Mucosa of rectum (tissue), 2 donors: ENCODE measurements around the gene PSRC1.

Experiments used
- H3K27ac ChIP-seq, 2 donors: one replicate each; pipeline ENCODE4 v1.7.0; 2013; ENCODE audit warnings: inconsistent platforms in 2 of 2, low read depth in 2 of 2, low read length in 2 of 2
- H3K27me3 ChIP-seq, 2 donors: one replicate each; pipeline ENCODE4 v1.7.0; 2013; ENCODE audit warnings: low read length in 2 of 2; ENCODE audit not compliant: control insufficient read depth in 2 of 2, insufficient read depth in 2 of 2
- H3K36me3 ChIP-seq, 2 donors: one replicate each; pipeline ENCODE4 v1.7.0; 2013; ENCODE audit warnings: low read length in 2 of 2; ENCODE audit not compliant: control insufficient read depth in 2 of 2, insufficient read depth in 2 of 2
- H3K4me1 ChIP-seq, 2 donors: one replicate each; pipeline ENCODE4 v1.7.0; 2013; ENCODE audit warnings: low read length in 2 of 2, mild to moderate bottlenecking in 1 of 2; ENCODE audit not compliant: control insufficient read depth in 2 of 2, insufficient read depth in 2 of 2
- H3K4me3 ChIP-seq, 2 donors: one replicate each; pipeline ENCODE4 v1.7.0; 2013; ENCODE audit warnings: low read length in 2 of 2
- H3K9ac ChIP-seq, 2 donors: one replicate each; pipeline ENCODE4 v1.7.0; 2013; ENCODE audit warnings: low read length in 2 of 2, low read depth in 1 of 2, mild to moderate bottlenecking in 1 of 2
- H3K9me3 ChIP-seq, 2 donors: one replicate each; pipeline ENCODE4 v1.7.0; 2013; ENCODE audit warnings: low read length in 2 of 2; ENCODE audit not compliant: control insufficient read depth in 2 of 2
- donor health status: healthy.
- donor health status: Normal muscosa, but diverticular disease.

Gene PSRC1

DNA sequence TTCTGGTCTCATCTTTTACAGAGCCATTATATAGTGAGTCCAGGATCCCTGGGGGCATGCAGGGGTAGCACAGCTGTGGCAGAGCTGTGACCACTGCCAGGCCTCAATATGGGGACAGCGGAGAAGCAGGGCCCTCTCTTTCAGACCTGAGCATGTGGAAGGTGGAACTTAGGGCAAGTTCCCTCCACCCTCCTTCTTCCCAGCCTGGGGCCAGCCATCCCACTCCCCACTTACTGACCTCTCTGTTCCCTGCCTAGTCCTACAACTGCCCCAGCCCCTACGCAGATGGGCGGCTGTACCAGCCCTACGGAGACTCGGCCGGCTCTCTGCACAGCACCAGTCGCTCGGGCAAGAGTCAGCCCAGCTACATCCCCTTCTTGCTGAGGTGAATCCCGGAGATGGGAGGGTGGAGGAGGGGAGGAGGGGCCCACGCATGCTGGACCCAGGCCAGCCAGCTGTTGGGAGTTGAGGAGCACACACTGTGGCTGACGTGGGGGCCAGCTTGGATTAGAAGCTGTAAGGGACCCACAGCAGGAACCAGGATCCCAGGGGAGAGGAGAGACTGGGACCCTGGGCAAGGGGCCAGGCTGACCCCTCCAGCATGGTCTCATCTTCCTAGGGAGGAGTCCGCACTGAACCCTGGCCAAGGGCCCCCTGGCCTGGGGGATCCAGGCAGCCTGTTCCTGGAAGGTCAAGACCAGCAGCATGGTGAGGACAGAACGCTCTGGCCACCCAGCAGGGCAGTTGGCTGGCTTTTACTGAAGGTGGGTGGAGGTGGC is 10.7 kb downstream of the PSRC1 start:
- no peaks in the 10 kb centered on the region for H3K27me3 ChIP-seq
- no peaks in the 10 kb centered on the region for H3K36me3 ChIP-seq
- H3K9ac ChIP-seq: no peak overlapping the region
- peaks cover 10 to 16% of the 10 kb centered on the region in 2 donors for H3K4me1 ChIP-seq
- no peak overlapping the region for H3K27ac ChIP-seq
- no peak overlapping the region for H3K4me3 ChIP-seq
- no peaks in the 10 kb centered on the region for H3K9me3 ChIP-seq

GRCh38 chr1:109271458-109271857 is 11.5 kb downstream of the PSRC1 start:
- Histone ChIP-seq H3K9me3 (no peaks in the 10 kb centered on the region), H3K27me3 (no peaks in the 10 kb centered on the region), H3K4me1 (peaks cover 7 to 10% of the 10 kb centered on the region in 2 donors), H3K36me3 (no peaks in the 10 kb centered on the region), H3K9ac (no peak overlapping the region), H3K4me3 (no peak overlapping the region), H3K27ac (no peak overlapping the region)

- H3K27me3 ChIP-seq: no peaks in the 10 kb centered on the region
- H3K9me3 ChIP-seq: no peaks in the 10 kb centered on the region
- no peak overlapping the region for H3K27ac ChIP-seq
- no peaks in the 10 kb centered on the region for H3K36me3 ChIP-seq
- H3K4me1 ChIP-seq: peaks cover 7 to 10% of the 10 kb centered on the region in 2 donors
- H3K9ac ChIP-seq: no peak overlapping the region
- H3K4me3 ChIP-seq: no peak overlapping the region
Observed at GRCh38 chr1:109270623-109271317, 12.2 kb downstream of the PSRC1 start.

DNA sequence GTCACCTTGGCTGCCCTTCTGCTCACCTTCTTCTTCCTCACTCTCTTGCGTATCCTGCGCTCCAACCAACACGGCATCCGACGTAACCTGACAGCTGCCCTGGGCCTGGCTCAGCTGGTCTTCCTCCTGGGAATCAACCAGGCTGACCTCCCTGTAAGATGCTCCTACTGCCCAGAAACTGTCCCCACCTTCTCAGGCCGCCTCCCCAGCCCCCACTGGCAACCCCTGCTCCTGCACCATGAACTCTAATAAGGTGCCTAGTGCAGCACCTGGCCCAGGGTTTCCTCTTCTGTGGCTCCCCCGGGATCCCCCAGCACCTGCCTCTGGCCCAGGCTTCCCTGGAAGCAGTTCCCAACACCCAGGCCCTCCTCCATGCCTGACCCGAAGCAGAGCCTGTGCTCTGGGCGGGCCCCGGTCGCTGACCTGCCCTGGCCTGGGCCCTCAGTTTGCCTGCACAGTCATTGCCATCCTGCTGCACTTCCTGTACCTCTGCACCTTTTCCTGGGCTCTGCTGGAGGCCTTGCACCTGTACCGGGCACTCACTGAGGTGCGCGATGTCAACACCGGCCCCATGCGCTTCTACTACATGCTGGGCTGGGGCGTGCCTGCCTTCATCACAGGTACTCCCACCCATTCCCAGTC is 12.8 kb downstream of the PSRC1 start:
- no peak overlapping the region for H3K9ac ChIP-seq
- no peak overlapping the region for H3K27ac ChIP-seq
- no peaks in the 10 kb centered on the region for H3K36me3 ChIP-seq
- H3K4me1 ChIP-seq: peaks cover 7 to 8% of the 10 kb centered on the region in 2 donors
- no peaks in the 10 kb centered on the region for H3K9me3 ChIP-seq
- no peak overlapping the region for H3K4me3 ChIP-seq
- H3K27me3 ChIP-seq: no peaks in the 10 kb centered on the region

DNA sequence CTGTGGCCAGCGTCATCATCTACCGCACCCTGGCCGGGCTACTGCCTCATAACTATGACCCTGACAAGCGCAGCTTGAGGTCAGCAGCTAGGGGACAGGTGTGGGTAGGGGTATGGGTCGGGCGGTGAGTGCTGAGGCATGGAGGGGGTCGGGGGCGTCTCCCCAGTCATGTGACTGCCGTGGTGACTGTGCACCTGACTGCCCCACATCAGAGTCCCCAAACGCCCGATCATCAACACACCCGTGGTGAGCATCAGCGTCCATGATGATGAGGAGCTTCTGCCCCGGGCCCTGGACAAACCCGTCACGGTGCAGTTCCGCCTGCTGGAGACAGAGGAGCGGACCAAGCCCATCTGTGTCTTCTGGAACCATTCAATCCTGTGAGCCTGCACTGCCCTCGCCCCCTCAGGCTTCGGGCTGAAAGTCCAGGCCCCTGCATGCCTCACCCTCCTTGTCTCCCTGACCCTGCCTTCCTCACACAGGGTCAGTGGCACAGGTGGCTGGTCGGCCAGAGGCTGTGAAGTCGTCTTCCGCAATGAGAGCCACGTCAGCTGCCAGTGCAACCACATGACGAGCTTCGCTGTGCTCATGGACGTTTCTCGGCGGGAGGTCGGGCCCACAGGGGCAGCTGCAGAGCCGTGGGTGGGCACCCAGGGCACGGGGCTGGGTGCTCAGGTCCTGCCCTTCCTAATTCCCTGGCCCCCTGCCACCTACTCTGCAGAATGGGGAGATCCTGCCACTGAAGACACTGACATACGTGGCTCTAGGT is 13.5 kb downstream of the PSRC1 start:
- Histone ChIP-seq H3K4me3 (no peak overlapping the region), H3K9ac (no peak overlapping the region), H3K27ac (no peak overlapping the region), H3K9me3 (no peaks in the 10 kb centered on the region), H3K36me3 (no peaks in the 10 kb centered on the region), H3K27me3 (no peaks in the 10 kb centered on the region), H3K4me1 (peaks cover 0 to 1% of the 10 kb centered on the region in 2 donors)

- Histone ChIP-seq H3K4me1 (no peaks in the 10 kb centered on the region), H3K27ac (no peak overlapping the region), H3K27me3 (no peaks in the 10 kb centered on the region), H3K4me3 (no peak overlapping the region), H3K9me3 (no peaks in the 10 kb centered on the region), H3K36me3 (no peaks in the 10 kb centered on the region), H3K9ac (no peak overlapping the region)
Observed at GRCh38 chr1:109268431-109269211, 14.3 kb downstream of the PSRC1 start.

GRCh38 chr1:109267743-109268300 is 15.1 kb downstream of the PSRC1 start:
- Histone ChIP-seq H3K27ac (no peak overlapping the region), H3K4me1 (no peaks in the 10 kb centered on the region), H3K27me3 (no peaks in the 10 kb centered on the region), H3K9me3 (no peaks in the 10 kb centered on the region), H3K9ac (no peak overlapping the region), H3K36me3 (no peaks in the 10 kb centered on the region), H3K4me3 (no peak overlapping the region)

DNA sequence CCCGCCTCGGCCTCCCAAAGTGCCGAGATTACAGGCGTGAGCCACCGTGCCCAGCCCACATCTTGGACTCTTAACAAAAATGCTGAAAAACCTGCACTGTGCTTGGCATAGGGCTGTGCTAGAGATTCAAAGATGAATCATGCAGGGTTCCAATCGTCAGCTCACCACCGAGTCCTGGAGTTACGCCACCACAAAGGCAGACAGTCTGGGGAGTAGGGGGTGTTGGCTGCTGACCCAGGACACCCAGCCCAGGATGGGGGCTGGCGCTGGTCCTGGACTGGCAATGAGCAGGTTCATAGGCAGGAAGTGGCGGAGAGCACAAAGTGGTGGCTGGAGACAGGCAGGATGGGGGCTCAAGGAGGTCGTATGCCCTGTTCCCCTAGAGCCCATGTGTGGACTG is 16.0 kb downstream of the PSRC1 start:
- H3K4me3 ChIP-seq: no peak overlapping the region
- H3K27me3 ChIP-seq: no peaks in the 10 kb centered on the region
- H3K9ac ChIP-seq: no peak overlapping the region
- no peaks in the 10 kb centered on the region for H3K36me3 ChIP-seq
- no peaks in the 10 kb centered on the region for H3K9me3 ChIP-seq
- H3K4me1 ChIP-seq: no peaks in the 10 kb centered on the region
- H3K27ac ChIP-seq: no peak overlapping the region

DNA sequence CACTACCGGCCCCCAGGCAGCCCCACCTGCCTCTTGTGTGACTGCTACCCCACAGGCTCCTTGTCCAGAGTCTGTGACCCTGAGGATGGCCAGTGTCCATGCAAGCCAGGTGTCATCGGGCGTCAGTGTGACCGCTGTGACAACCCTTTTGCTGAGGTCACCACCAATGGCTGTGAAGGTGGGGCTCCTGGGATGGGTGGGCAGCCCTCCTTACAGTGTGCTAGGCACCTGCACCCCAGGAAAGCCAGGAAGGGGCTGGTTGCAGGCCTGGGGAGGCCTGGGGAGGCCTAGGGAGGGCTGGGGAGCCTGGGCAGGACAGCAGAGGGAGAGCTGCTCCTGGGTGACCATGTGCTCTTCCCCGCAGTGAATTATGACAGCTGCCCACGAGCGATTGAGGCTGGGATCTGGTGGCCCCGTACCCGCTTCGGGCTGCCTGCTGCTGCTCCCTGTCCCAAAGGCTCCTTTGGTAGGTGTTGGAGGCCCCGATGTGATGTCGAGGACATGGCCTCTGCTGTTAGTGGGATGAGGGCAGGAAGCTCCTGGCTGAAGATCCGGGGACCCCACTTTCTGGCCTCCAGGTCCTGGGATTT is 17.1 kb downstream of the PSRC1 start:
- no peak overlapping the region for H3K27ac ChIP-seq
- no peaks in the 10 kb centered on the region for H3K36me3 ChIP-seq
- no peak overlapping the region for H3K9ac ChIP-seq
- H3K4me1 ChIP-seq: no peaks in the 10 kb centered on the region
- H3K9me3 ChIP-seq: no peaks in the 10 kb centered on the region
- H3K4me3 ChIP-seq: no peak overlapping the region
- no peaks in the 10 kb centered on the region for H3K27me3 ChIP-seq
